Fibroblast of gingiva (primary cell): ENCODE data around the gene CYP2U1.
"Not testable (repeated sequence)": the region's sequence is repeated elsewhere in the genome, so short reads cannot be mapped to it uniquely, and the experiment has no call there.

Experiments used
- DNase-seq: peaks from one replicate; pipeline ENCODE4 v3.0.0-alpha.2; 2011; ENCODE audit warnings: low read depth

The CYP2U1 gene

GRCh38 chr4:107922486-107923473, 8.6 kb upstream of the CYP2U1 start:
- DNase-seq = no peak

GRCh38 chr4:107925713-107926112, 5.6 kb upstream of the CYP2U1 start:
- DNase-seq = not testable (repeated sequence)

- DNase-seq = not testable (repeated sequence)
These were observed 4.5 kb upstream of the CYP2U1 start for GRCh38 chr4:107926875-107927274.

GRCh38 chr4:107931775-107932321, 499 bp downstream of the CYP2U1 start:
- no peak for DNase-seq

- DNase-seq = no peak
These were observed 3.9 kb downstream of the CYP2U1 start for GRCh38 chr4:107935246-107935645.

- DNase-seq = no peak
These were observed 5.7 kb downstream of the CYP2U1 start for GRCh38 chr4:107937040-107937439.

- peak; percentile 14 for DNase-seq
These were observed 8.0 kb downstream of the CYP2U1 start for GRCh38 chr4:107939307-107939706.

GRCh38 chr4:107945809-107946208, 14.5 kb downstream of the CYP2U1 start:
- no peak for DNase-seq

- DNase-seq = no peak
These were observed 19.6 kb downstream of the CYP2U1 start for GRCh38 chr4:107950746-107951540.

GRCh38 chr4:107951551-107951950, 20.2 kb downstream of the CYP2U1 start:
- peak; percentile 44 for DNase-seq

- DNase-seq = no peak
These were observed 24.7 kb downstream of the CYP2U1 start for GRCh38 chr4:107956011-107956410.

GRCh38 chr4:107966903-107967302, 35.6 kb downstream of the CYP2U1 start:
- no peak for DNase-seq

- DNase-seq = not testable (repeated sequence)
These were observed 36.2 kb downstream of the CYP2U1 start for GRCh38 chr4:107967519-107967918.

GRCh38 chr4:107967921-107968320, 36.6 kb downstream of the CYP2U1 start:
- not testable (repeated sequence) for DNase-seq

- DNase-seq = no peak
These were observed 38.9 kb downstream of the CYP2U1 start for GRCh38 chr4:107970063-107970798.

GRCh38 chr4:107972605-107973004, 41.3 kb downstream of the CYP2U1 start:
- no peak for DNase-seq

- no peak for DNase-seq
These were observed 43.2 kb downstream of the CYP2U1 start for GRCh38 chr4:107974523-107974922.

- no peak for DNase-seq
These were observed 46.1 kb downstream of the CYP2U1 start for GRCh38 chr4:107977482-107977881.

GRCh38 chr4:107977966-107978705, 46.8 kb downstream of the CYP2U1 start:
- DNase-seq = no peak

GRCh38 chr4:107978716-107979451, 47.5 kb downstream of the CYP2U1 start:
- no peak for DNase-seq
